ENCODE results near the gene RPL41.

The RPL41 gene

GRCh38 chr12:56084958-56085543, 31.4 kb upstream of the RPL41 start:
- ChIA-PET POLR2A (interaction anchor here (0.6 kb wide), 1 partner anchor 91 kb away, joined by 6 read pairs; no protein-coding TSS in a partner anchor), CTCF (interaction anchor here (0.8 to 1.4 kb wide), 10 partner anchors 8 to 78 kb away, joined by 3 to 5 read pairs (median 3); no protein-coding TSS in a partner anchor)
- TF ChIP-seq, protein P1, sequence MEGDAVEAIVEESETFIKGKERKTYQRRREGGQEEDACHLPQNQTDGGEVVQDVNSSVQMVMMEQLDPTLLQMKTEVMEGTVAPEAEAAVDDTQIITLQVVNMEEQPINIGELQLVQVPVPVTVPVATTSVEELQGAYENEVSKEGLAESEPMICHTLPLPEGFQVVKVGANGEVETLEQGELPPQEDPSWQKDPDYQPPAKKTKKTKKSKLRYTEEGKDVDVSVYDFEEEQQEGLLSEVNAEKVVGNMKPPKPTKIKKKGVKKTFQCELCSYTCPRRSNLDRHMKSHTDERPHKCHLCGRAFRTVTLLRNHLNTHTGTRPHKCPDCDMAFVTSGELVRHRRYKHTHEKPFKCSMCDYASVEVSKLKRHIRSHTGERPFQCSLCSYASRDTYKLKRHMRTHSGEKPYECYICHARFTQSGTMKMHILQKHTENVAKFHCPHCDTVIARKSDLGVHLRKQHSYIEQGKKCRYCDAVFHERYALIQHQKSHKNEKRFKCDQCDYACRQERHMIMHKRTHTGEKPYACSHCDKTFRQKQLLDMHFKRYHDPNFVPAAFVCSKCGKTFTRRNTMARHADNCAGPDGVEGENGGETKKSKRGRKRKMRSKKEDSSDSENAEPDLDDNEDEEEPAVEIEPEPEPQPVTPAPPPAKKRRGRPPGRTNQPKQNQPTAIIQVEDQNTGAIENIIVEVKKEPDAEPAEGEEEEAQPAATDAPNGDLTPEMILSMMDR (IDR thresholded peaks at IDR 0.05; ENCODE audit: control extremely low read depth, extremely low read depth, low read depth, missing control alignments): peak; percentile 25
- DNase-seq (ENCODE audit: extremely low spot score): no peak

DNA sequence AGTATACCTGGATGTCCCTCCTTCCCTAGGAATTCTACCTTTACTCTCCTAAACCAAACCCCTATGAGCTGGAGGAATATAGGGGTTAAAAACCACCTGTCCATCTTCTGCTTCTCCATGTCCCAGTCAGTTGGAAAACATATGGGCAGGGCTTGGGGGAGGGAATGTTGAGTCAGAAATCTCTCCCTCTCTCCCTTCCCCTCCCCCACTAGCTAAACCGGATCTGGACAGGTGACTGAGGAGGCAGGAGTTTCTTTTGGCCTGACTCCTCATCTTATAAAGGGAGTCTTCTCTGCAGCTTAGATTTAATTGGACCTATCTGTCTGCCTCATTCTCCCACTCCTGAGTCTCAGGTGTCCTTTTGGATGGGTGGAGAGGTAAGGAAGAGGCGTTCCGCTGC, 30.3 kb upstream of the RPL41 start:
- TF ChIP-seq, protein P1 (IDR thresholded peaks at IDR 0.05; ENCODE audit: control extremely low read depth, extremely low read depth, low read depth, missing control alignments): no peak
- no peak for DNase-seq (ENCODE audit: extremely low spot score)
- POLR2A ChIA-PET: no interaction called here
- CTCF ChIA-PET: interaction anchor here (0.8 to 1.4 kb wide), 8 partner anchors 9 to 79 kb away, joined by 3 to 5 read pairs (median 3); no protein-coding TSS in a partner anchor

DNA sequence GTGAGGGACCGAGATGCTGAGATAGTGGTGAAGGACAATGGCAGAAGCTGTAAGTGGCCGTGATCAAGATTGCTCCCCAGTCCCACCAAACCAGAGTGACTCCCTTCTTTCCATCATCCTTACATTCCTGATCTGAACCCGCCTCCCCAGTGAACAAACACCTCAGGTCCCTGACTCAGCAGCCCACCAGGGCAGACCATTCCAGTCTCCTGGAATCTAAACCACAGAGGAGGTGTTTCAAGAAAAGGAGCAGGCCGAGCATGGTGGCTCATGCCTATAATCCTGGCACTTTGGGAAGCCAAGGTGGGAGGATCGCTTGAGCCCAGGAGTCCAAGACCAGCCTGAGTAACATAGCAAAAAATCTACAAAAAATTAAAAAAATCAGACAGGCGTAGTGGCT, 29.8 kb upstream of the RPL41 start:
- TF ChIP-seq, protein P1 (IDR thresholded peaks at IDR 0.05; ENCODE audit: control extremely low read depth, extremely low read depth, low read depth, missing control alignments): no peak
- DNase-seq (ENCODE audit: extremely low spot score): no peak
- POLR2A ChIA-PET: no interaction called here
- CTCF ChIA-PET: no interaction called here

- ChIA-PET POLR2A (no interaction called here), CTCF (no interaction called here)
- TF ChIP-seq, protein P1 (IDR thresholded peaks at IDR 0.05; ENCODE audit: control extremely low read depth, extremely low read depth, low read depth, missing control alignments): no peak
- no peak for DNase-seq (ENCODE audit: extremely low spot score)
Measured at GRCh38 chr12:56087220-56087619, 29.2 kb upstream of the RPL41 start.

GRCh38 chr12:56097738-56098137, 18.7 kb upstream of the RPL41 start:
- POLR2A ChIA-PET: no interaction called here
- TF ChIP-seq, protein P1 (IDR thresholded peaks at IDR 0.05; ENCODE audit: control extremely low read depth, extremely low read depth, low read depth, missing control alignments): no peak
- no peak for DNase-seq (ENCODE audit: extremely low spot score)
- CTCF ChIA-PET: interaction anchor here (1.3 to 1.8 kb wide), 2 partner anchors 12 to 19 kb away, joined by 3 to 4 read pairs; no protein-coding TSS in a partner anchor

- no peak for DNase-seq (ENCODE audit: extremely low spot score)
- POLR2A ChIA-PET: no interaction called here
- CTCF ChIA-PET: interaction anchor here (1.8 kb wide), 1 partner anchor 13 kb away, joined by 4 read pairs; no protein-coding TSS in a partner anchor
Measured at GRCh38 chr12:56098592-56098991, 17.8 kb upstream of the RPL41 start.

More at GRCh38 chr12:56098592-56098991, 17.8 kb upstream of the RPL41 start:
- TF ChIP-seq, protein P1 (IDR thresholded peaks at IDR 0.05; ENCODE audit: control extremely low read depth, extremely low read depth, low read depth, missing control alignments): no peak

Measured in GM10248 (cell line).